Activated T-helper 1 cell treated with Interleukin-2 at 50 U/mL for 16 hours (primary cell): ENCODE results near the gene HARS1.
A peak's percentile ranks its signal among the peaks of the same experiment; 100 is the strongest.
"Not testable (repeated sequence)": the region's sequence is repeated elsewhere in the genome, so short reads cannot be mapped to it uniquely, and the experiment has no call there.

Experiments used
- DNase-seq: peaks from one replicate; pipeline ENCODE4 v3.0.0-alpha.2; 2020; ENCODE audit warnings: low read depth

Gene HARS1

GRCh38 chr5:140677947-140678346 is 13.2 kb downstream of the HARS1 start:
- no peak for DNase-seq

- DNase-seq = no peak
Observed at GRCh38 chr5:140674629-140675028, 16.5 kb downstream of the HARS1 start.

- DNase-seq = no peak
Observed at GRCh38 chr5:140674211-140674610, 17.0 kb downstream of the HARS1 start.

- DNase-seq = no peak
Observed at GRCh38 chr5:140673187-140673976, 17.8 kb downstream of the HARS1 start, which contains the start of gene DND1. DND1 (minus strand) TSS chr5:140673576; CDS start chr5:140673542, 34 bp downstream.

GRCh38 chr5:140672455-140673186 is 18.5 kb downstream of the HARS1 start:
- DNase-seq = no peak

- DNase-seq = no peak
Observed at GRCh38 chr5:140671472-140672125, 19.6 kb downstream of the HARS1 start.

GRCh38 chr5:140671035-140671434 is 20.1 kb downstream of the HARS1 start:
- not testable (repeated sequence) for DNase-seq

- peak; percentile 94 for DNase-seq
Observed at GRCh38 chr5:140664359-140665119, 26.6 kb downstream of the HARS1 start, which contains the start of gene WDR55. WDR55 (plus strand) TSS chr5:140664904; CDS start chr5:140664913, 9 bp downstream.

GRCh38 chr5:140664030-140664358 is 27.2 kb downstream of the HARS1 start:
- DNase-seq = no peak

GRCh38 chr5:140660371-140660770 is 30.8 kb downstream of the HARS1 start:
- not testable (repeated sequence) for DNase-seq

GRCh38 chr5:140658870-140659269 is 32.3 kb downstream of the HARS1 start:
- no peak for DNase-seq

GRCh38 chr5:140647042-140647419 is 44.1 kb downstream of the HARS1 start:
- DNase-seq = no peak

GRCh38 chr5:140642718-140643117 is 48.5 kb downstream of the HARS1 start:
- no peak for DNase-seq

GRCh38 chr5:140641716-140642115 is 49.5 kb downstream of the HARS1 start:
- DNase-seq = no peak

GRCh38 chr5:140639148-140639981 is 51.8 kb downstream of the HARS1 start, which contains the start of gene TMCO6:
TMCO6 (plus strand) TSS chr5:140639451; CDS start chr5:140639528, 77 bp downstream.
- DNase-seq = peak; percentile 96

GRCh38 chr5:140638898-140639147 is 52.3 kb downstream of the HARS1 start:
- DNase-seq = not testable (repeated sequence)

GRCh38 chr5:140637371-140638100 is 53.6 kb downstream of the HARS1 start:
- no peak for DNase-seq

- no peak for DNase-seq
Observed at GRCh38 chr5:140635291-140636257, 55.6 kb downstream of the HARS1 start.

- no peak for DNase-seq
Observed at GRCh38 chr5:140634103-140634502, 57.1 kb downstream of the HARS1 start.
